HFFc6 (cell line): ENCODE data around the gene CLEC17A. TPM values are rescaled to one million over a fixed set of nuclear protein-coding genes. Genes with fewer than 3 reads are reported as not detected.
"Not testable (repeated sequence)": the region's sequence is repeated elsewhere in the genome, so short reads cannot be mapped to it uniquely, and the experiment has no call there.

Source experiments
- DNase-seq: peaks from one replicate; pipeline ENCODE4 v3.0.0-alpha.2; 2018
- H3K27ac Mint-ChIP-seq: 2 replicates; pipeline ENCODE4 v1.8.0; 2020; ENCODE audit warnings: mild to moderate bottlenecking, mixed read lengths
- H3K27me3 Mint-ChIP-seq: 2 replicates; pipeline ENCODE4 v1.8.0; 2021; ENCODE audit warnings: mild to moderate bottlenecking, moderate library complexity, mixed read lengths; ENCODE audit not compliant: insufficient read depth
- H3K36me3 Mint-ChIP-seq: 2 replicates; pipeline ENCODE4 v1.8.0; 2021; ENCODE audit warnings: low read depth, mixed read lengths
- H3K4me1 Mint-ChIP-seq: 2 replicates; pipeline ENCODE4 v1.8.0; 2020; ENCODE audit warnings: low read depth, mixed read lengths
- H3K4me3 Mint-ChIP-seq: 2 replicates; pipeline ENCODE4 v1.8.0; 2020; ENCODE audit warnings: mild to moderate bottlenecking, moderate library complexity, mixed read lengths
- H3K9me3 Mint-ChIP-seq: 2 replicates; pipeline ENCODE4 v1.8.0; 2020; ENCODE audit warnings: mild to moderate bottlenecking, mixed read lengths
- total RNA-seq, 6 experiments: library from RNA; stranded (reverse); fragmentation: NEBNext Ultra II Directional; extraction: Animal tissue kit (Norgen Biotek cat#: 25700); gene quantifications; 2 replicates in 1 of 6; 3 replicates in 5 of 6; pipeline ENCODE4 v1.2.3, GENCODE V29; 2021
- TF ChIP-seq, protein P1 (sequence below): fragments of 200-600 bp; sonication (generic); IDR thresholded peaks from 2 replicates; pipeline ENCODE4 v1.5.0; 2021; ENCODE audit warnings: antibody characterized with exemption, mild to moderate bottlenecking

CLEC17A gene
- total RNA-seq, 6 experiments from 2014 or later = not detected

DNA sequence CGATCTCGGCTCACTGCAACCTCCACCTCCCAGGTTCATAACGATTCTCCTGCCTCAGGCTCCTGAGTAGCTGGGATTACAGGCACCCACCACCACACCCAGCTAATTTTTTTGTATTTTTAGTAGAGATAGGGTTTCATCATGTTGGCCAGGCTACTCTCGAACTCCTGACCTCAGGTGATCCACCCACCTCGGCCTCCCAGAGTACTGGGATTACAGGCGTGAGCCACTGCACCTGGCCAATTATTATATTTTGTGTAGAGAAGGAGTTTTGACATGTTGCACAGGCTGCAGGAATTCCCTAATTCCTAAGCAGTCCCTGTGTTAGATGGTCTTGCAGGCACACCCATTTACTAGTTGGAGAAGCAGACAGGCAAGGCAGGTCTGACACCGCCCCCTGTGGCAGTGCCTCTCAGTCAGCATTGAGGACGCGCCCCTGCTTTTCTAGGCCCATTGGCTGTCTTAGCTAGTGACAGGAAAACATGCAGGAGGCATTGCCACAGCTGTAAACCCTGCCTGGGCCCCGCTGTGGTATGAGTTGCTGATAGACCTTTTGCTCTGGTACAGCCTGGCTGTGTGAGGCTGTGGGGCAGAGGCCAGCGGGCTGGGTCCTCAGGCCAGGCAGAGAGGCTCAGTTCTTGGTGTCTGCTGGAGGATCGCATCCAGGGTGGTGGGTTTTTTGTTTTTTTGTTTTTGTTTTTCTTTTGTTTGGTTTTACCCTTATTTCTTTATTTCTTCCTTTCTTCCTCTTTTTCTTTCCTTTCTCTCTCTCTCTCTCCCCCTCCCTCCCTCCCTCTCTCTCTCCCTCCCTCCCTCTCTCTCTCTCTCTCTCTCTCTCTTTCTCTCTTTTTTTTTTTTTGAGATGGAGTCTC is 31.5 kb upstream of the CLEC17A start:
- not testable (repeated sequence) for H3K27me3 Mint-ChIP-seq, H3K9me3 Mint-ChIP-seq, H3K36me3 Mint-ChIP-seq, H3K27ac Mint-ChIP-seq, H3K4me3 Mint-ChIP-seq, H3K4me1 Mint-ChIP-seq
- TF ChIP-seq, protein P1, sequence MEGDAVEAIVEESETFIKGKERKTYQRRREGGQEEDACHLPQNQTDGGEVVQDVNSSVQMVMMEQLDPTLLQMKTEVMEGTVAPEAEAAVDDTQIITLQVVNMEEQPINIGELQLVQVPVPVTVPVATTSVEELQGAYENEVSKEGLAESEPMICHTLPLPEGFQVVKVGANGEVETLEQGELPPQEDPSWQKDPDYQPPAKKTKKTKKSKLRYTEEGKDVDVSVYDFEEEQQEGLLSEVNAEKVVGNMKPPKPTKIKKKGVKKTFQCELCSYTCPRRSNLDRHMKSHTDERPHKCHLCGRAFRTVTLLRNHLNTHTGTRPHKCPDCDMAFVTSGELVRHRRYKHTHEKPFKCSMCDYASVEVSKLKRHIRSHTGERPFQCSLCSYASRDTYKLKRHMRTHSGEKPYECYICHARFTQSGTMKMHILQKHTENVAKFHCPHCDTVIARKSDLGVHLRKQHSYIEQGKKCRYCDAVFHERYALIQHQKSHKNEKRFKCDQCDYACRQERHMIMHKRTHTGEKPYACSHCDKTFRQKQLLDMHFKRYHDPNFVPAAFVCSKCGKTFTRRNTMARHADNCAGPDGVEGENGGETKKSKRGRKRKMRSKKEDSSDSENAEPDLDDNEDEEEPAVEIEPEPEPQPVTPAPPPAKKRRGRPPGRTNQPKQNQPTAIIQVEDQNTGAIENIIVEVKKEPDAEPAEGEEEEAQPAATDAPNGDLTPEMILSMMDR = peak; percentile 51
- DNase-seq = peak; percentile 47

DNA sequence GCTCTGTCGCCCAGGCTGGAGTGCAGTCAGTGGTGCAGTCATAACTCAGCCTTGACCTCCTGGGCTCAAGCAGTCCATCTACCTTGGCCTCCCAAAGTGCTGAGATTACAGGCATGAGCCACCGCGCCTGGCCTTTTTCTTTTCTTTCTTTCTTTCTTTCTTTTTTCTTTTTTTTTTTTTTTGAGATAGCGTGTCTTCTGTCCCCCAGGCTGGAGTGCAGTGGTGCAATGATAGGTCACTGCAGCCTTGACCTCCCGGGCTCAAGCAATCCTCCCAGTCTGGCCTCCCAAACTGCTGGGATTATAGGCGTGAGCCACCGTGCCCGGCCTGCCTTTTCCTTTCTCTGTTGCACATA is 30.9 kb upstream of the CLEC17A start:
- H3K4me3 Mint-ChIP-seq, H3K9me3 Mint-ChIP-seq, H3K27ac Mint-ChIP-seq, H3K27me3 Mint-ChIP-seq, DNase-seq, H3K36me3 Mint-ChIP-seq: not testable (repeated sequence)
- H3K4me1 Mint-ChIP-seq = peaks cover 14% of the 10 kb centered on the region

DNA sequence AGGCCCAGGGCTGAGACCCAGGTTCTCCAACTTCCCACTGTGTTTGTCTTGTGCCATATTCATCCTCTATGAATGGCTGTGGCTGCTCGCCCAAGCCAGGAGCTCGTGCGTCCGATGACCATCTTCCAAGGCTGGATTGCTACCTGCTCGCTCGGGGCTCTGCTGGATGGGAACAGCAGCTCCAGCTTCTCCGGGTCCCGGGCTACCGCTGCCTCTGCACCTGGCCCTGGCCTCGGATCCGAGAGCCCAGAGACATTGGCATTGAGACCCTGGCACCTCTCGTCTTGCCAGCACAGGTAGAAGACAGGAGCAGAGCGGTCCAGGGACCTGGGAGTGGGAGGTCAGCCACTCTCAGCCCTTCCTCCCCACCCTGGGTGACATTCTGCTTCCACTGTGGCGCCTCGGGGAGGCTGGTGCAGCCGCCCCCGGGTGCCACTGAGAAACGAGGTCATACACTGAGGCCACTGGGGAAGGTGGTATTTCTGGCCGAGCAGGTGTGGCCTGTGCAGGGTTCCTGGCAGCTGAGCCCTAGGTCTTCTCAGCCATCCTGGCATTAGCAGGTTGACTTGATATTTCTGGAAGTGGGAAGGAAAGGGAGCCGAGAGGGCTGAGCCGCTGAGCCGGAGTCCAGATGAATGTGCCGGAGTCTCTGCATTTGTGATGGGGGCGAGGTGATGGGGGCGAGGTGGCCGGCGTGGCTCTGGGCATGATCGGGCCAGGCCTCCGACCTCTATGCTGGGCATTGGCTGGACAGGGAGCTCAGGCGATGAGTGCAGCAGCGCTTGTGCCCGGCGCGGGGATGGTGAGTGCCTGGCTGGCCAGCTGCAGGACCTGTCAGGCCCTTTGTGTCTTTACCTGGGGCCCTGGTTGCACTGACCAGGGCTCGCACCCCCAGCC is 29.6 kb upstream of the CLEC17A start:
- TF ChIP-seq, protein P1 = no peak
- H3K36me3 Mint-ChIP-seq = peaks cover 4% of the 10 kb centered on the region; the same call in 1 of the 2 replicates
- no peaks in the 10 kb centered on the region for H3K9me3 Mint-ChIP-seq
- no peak overlapping the region for H3K27ac Mint-ChIP-seq
- H3K27me3 Mint-ChIP-seq = peaks cover 2% of the 10 kb centered on the region; the same call in 1 of the 2 replicates
- H3K4me3 Mint-ChIP-seq = no peak overlapping the region
- DNase-seq = no peak
- H3K4me1 Mint-ChIP-seq = peaks cover 14% of the 10 kb centered on the region

DNA sequence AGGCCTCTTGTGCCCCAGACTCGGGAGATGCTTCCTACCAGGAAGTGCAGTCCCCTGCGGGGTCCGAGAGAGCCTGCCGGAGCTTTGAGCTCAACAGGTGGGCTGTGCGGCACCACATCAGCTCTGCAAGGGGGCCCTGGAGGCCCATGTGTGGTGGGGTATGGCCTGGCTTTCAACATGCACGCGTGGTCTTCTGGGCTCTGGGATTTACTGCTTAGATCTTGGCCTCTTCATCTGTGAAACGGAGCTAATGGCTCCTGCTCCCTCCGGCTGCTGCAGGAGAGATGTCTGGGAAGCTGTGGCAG is 29.0 kb upstream of the CLEC17A start:
- Mint-ChIP-seq H3K27ac (no peak overlapping the region), H3K36me3 (peaks cover 4% of the 10 kb centered on the region; the same call in 1 of the 2 replicates)

DNA sequence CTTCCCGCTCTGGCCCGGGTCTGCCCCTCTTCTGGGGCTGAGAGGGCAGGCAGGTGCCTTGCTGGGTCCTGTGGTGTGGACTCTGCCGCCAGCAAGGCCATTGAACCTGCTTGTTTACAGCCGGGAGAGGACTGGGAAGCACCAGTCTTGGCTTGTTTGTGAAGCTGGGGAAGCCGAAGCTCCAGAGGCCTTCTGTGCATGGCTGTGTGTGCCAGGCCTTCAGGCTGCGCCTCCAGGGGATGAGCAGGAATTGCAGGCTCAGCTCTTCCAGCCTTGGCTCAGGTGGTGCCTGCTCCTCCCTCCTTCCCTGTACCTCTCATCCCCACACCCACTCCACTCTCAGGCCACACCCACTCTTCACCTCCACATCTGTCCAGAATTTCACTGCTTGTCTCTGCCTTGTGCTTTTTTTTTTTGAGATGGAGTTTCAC is 28.5 kb upstream of the CLEC17A start:
- Mint-ChIP-seq H3K4me3 (no peak overlapping the region), H3K9me3 (no peaks in the 10 kb centered on the region)
- TF ChIP-seq, protein P1 = 0 out of 2 replicates have a peak, but pooled peaks have one; percentile 16

More for the DNA sequence above, 29.0 kb upstream of the CLEC17A start:
- Mint-ChIP-seq H3K4me1 (peaks cover 14% of the 10 kb centered on the region), H3K4me3 (no peak overlapping the region), H3K27me3 (peaks cover 2% of the 10 kb centered on the region; the same call in 1 of the 2 replicates), H3K9me3 (no peaks in the 10 kb centered on the region)
- DNase-seq = no peak
- TF ChIP-seq, protein P1 = no peak

More for the DNA sequence above, 28.5 kb upstream of the CLEC17A start:
- Mint-ChIP-seq H3K4me1 (peaks cover 14% of the 10 kb centered on the region), H3K27me3 (peaks cover 2% of the 10 kb centered on the region; the same call in 1 of the 2 replicates), H3K36me3 (peaks cover 4% of the 10 kb centered on the region; the same call in 1 of the 2 replicates), H3K27ac (no peak overlapping the region)
- DNase-seq = no peak
